Smooth muscle cell (in vitro differentiated cells): Measurements from ENCODE around the gene TTC21B. TPM values are rescaled to one million over a fixed set of nuclear protein-coding genes. Genes with fewer than 3 reads are reported as not detected.

Experiments used
- DNase-seq: peaks from one replicate; lab custom pipeline; 2025; ENCODE audit not compliant: unreplicated experiment; lab: John Stamatoyannopoulos, UW
- H2AFZ ChIP-seq: fragments of 200-600 bp; sonication (generic); 2 replicates; pipeline ENCODE4 v1.6.0; 2016; ENCODE audit warnings: antibody characterized with exemption, low read depth, mild to moderate bottlenecking
- H3F3A ChIP-seq: fragments of 200-600 bp; sonication (generic); 2 replicates; pipeline ENCODE4 v1.6.0; 2017; ENCODE audit warnings: antibody characterized with exemption, low read depth
- H3K27ac ChIP-seq: fragments of 200-600 bp; sonication (generic); 2 replicates; pipeline ENCODE4 v1.5.1; 2016; ENCODE audit warnings: low read depth, mild to moderate bottlenecking
- H3K27me3 ChIP-seq: fragments of 200-600 bp; sonication (generic); 2 replicates; pipeline ENCODE4 v1.6.1; 2016; ENCODE audit warnings: low read depth, mild to moderate bottlenecking
- H3K36me3 ChIP-seq: fragments of 200-600 bp; sonication (generic); 2 replicates; pipeline ENCODE4 v1.5.1; 2016; ENCODE audit warnings: low read depth
- H3K4me1 ChIP-seq: fragments of 200-600 bp; sonication (generic); 2 replicates; pipeline ENCODE4 v1.5.1; 2016; ENCODE audit warnings: low read depth
- H3K4me2 ChIP-seq: fragments of 200-600 bp; sonication (generic); 2 replicates; pipeline ENCODE4 v1.6.0; 2016; ENCODE audit warnings: mild to moderate bottlenecking
- H3K4me3 ChIP-seq: fragments of 200-600 bp; sonication (generic); 2 replicates; pipeline ENCODE4 v1.5.1; 2016; ENCODE audit warnings: mild to moderate bottlenecking
- H3K79me2 ChIP-seq: fragments of 200-600 bp; sonication (generic); 2 replicates; pipeline ENCODE4 v1.6.0; 2016; ENCODE audit warnings: low read depth, mild to moderate bottlenecking
- H3K9ac ChIP-seq: fragments of 200-600 bp; sonication (generic); 2 replicates; pipeline ENCODE4 v1.6.0; 2016; ENCODE audit warnings: low read depth
- H3K9me3 ChIP-seq: fragments of 200-600 bp; sonication (generic); replicated peaks from 2 replicates; pipeline ENCODE4 v1.5.1; 2016; ENCODE audit warnings: low read depth
- H4K20me1 ChIP-seq: fragments of 200-600 bp; sonication (generic); 2 replicates; pipeline ENCODE4 v1.6.0; 2016; ENCODE audit warnings: low read depth
- CTCF ChIP-seq: fragments of 200-600 bp; sonication (generic); IDR thresholded peaks from 2 replicates; pipeline ENCODE4 v1.5.1; 2017; ENCODE audit warnings: borderline replicate concordance, mild to moderate bottlenecking, antibody characterized with exemption; ENCODE audit not compliant: insufficient read depth, poor library complexity, severe bottlenecking
- WGBS: methylation state at CpG from one replicate; pipeline ENCODE4 v1.1.7; 2016; ENCODE audit warnings: low lambda C conversion rate; 5-methylcytosine and 5-hydroxymethylcytosine counted together
- polyA plus RNA-seq: library from polyadenylated mRNA; unstranded; fragments of >200 nt; fragmentation: Nextera tagmentation; extraction: Ambion mirVana; gene quantifications from 2 replicates; pipeline ENCODE4 v1.2.1, GENCODE V29; 2016
- total RNA-seq: library from RNA; depleted of rRNA; stranded (reverse); fragments of >200 nt; gene quantifications from 2 replicates; pipeline ENCODE4 v1.2.3, GENCODE V29; 2014

The TTC21B gene
- total and polyA plus RNA-seq, 2 experiments from 2014 or later, result 5.5 to 48.0 TPM

- no peaks in the 10 kb centered on the region for H3F3A ChIP-seq
- DNase-seq, result no peak
- H3K27ac ChIP-seq, result no peak overlapping the region
- no peaks in the 10 kb centered on the region for H3K9me3 ChIP-seq
- H2AFZ ChIP-seq, result no peak overlapping the region
- no peaks in the 10 kb centered on the region for H3K36me3 ChIP-seq
- TF ChIP-seq CTCF, result no peak
- no peak overlapping the region for H3K4me2 ChIP-seq
- no peaks in the 10 kb centered on the region for H3K4me1 ChIP-seq
- no peaks in the 10 kb centered on the region for H4K20me1 ChIP-seq
- no peaks in the 10 kb centered on the region for H3K79me2 ChIP-seq
- no peak overlapping the region for H3K4me3 ChIP-seq
- WGBS, result 96% methylated on average over 3 of the region's 3 CpGs
- H3K9ac ChIP-seq, result no peak overlapping the region
- no peaks in the 10 kb centered on the region for H3K27me3 ChIP-seq
These were observed 126.3 kb downstream of the TTC21B start for GRCh38 chr2:165827016-165827920.

- 86% methylated on average over 2 of the region's 2 CpGs for WGBS
- Histone ChIP-seq H4K20me1 (no peaks in the 10 kb centered on the region), H3K4me1 (no peaks in the 10 kb centered on the region), H2AFZ (no peak overlapping the region), H3K4me2 (no peak overlapping the region), H3K36me3 (no peaks in the 10 kb centered on the region), H3K9ac (no peak overlapping the region), H3K27me3 (no peaks in the 10 kb centered on the region), H3K9me3 (no peaks in the 10 kb centered on the region), H3K79me2 (no peaks in the 10 kb centered on the region), H3K4me3 (no peak overlapping the region), H3K27ac (no peak overlapping the region), H3F3A (no peaks in the 10 kb centered on the region)
- no peak for DNase-seq
- TF ChIP-seq CTCF, result no peak
These were observed 128.5 kb downstream of the TTC21B start for GRCh38 chr2:165825041-165825440.

Other genes starting within 250 kb of the TTC21B start
- 26.7 and 32.4 TPM in 2 replicates for gene GALNT3, start 159.5 kb downstream of the TTC21B start, total RNA-seq
- gene GALNT3, start 159.5 kb downstream of the TTC21B start, polyA plus RNA-seq, result 4.6 and 16.5 TPM in 2 replicates
- gene SCN1A, start 174.2 kb upstream of the TTC21B start, total RNA-seq, result not detected in 2 replicates
- not detected in 2 replicates for gene SCN1A, start 174.2 kb upstream of the TTC21B start, polyA plus RNA-seq